ENCODE data around the gene LTB4R2. TPM values are rescaled to one million over a fixed set of nuclear protein-coding genes. Genes with fewer than 3 reads are reported as not detected.

LTB4R2 gene
- polyA plus RNA-seq, 1 donor, result 6.0 TPM

DNA sequence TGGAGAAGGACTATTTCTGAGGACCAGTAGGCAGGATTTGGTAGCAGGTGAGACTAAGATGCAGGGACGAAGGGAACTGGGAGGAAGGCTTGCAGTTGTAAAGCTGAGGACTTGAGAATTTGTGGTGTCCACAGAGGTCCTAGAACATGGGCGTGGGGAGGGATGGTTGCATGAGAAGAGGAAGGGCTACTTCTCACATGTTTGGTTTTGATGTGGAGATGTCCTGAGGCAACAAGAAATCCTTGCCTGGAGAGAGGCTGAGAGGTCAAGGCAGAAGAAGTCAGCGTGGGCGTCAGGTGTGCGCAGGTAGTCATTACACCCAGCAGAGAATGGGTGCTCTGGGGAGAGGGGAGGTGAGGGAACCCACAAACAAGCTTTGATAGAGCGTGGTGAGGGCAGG is 32.9 kb upstream of the LTB4R2 start:
- peaks cover under 1% of the 10 kb centered on the region for H3K4me1 ChIP-seq (ENCODE audit: control insufficient read depth, insufficient read depth, low read length)
- H3K27ac ChIP-seq (ENCODE audit: low read length), result no peak overlapping the region
- H3K9me3 ChIP-seq (ENCODE audit: control insufficient read depth, low read depth, low read length), result no peaks in the 10 kb centered on the region
- no peak overlapping the region for H3K4me3 ChIP-seq (ENCODE audit: low read length)
- H3K27me3 ChIP-seq (ENCODE audit: control insufficient read depth, insufficient read depth, low read length), result no peaks in the 10 kb centered on the region
- WGBS (ENCODE audit: insufficient coverage, low lambda C conversion rate), result no CpG with 5 or more reads among the region's 6 CpGs
- DNase-seq, result no peak
- H3K36me3 ChIP-seq (ENCODE audit: control insufficient read depth, insufficient read depth, low read length), result no peaks in the 10 kb centered on the region

DNA sequence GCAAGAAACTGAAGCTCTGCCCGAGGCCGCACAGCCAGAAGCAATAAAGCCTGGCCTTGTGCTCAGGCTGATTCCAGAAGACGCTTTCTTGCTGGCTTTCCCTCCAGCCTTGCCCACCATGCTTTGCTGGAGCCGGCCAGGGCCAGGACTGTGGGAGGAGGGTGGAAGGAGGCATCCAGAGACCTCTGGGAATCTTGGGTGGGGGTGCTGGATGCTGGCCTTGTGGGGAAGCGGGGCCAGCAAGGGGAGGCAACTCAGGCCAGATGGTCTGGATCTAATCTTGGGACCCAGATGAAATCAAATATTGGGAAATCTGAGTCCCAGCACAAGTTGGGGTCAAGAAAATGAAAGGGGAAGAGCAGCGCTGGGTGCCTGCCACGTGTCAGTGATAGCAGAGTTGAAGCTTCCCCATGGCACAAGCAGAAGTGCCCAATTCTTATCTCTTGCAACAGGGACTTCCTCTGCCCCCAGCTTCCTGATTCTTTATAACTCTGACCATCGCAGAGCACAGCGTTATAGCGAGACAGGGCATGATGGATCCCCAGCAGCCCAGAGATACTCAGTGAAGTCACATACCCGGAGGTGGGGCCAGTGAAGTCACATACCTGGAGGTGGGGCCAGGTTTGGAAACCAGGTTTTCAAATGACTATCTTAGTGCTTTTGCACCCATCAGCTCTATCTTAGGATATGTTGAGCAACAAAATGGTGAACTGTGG is 32.2 kb upstream of the LTB4R2 start:
- no peak for DNase-seq
- Histone ChIP-seq H3K36me3 (ENCODE audit: control insufficient read depth, insufficient read depth, low read length) (no peaks in the 10 kb centered on the region), H3K9me3 (ENCODE audit: control insufficient read depth, low read depth, low read length) (no peaks in the 10 kb centered on the region), H3K4me1 (ENCODE audit: control insufficient read depth, insufficient read depth, low read length) (no peaks in the 10 kb centered on the region), H3K27ac (ENCODE audit: low read length) (no peak overlapping the region), H3K27me3 (ENCODE audit: control insufficient read depth, insufficient read depth, low read length) (no peaks in the 10 kb centered on the region), H3K4me3 (ENCODE audit: low read length) (no peak overlapping the region)
- WGBS (ENCODE audit: insufficient coverage, low lambda C conversion rate), result no CpG with 5 or more reads among the region's 11 CpGs

DNA sequence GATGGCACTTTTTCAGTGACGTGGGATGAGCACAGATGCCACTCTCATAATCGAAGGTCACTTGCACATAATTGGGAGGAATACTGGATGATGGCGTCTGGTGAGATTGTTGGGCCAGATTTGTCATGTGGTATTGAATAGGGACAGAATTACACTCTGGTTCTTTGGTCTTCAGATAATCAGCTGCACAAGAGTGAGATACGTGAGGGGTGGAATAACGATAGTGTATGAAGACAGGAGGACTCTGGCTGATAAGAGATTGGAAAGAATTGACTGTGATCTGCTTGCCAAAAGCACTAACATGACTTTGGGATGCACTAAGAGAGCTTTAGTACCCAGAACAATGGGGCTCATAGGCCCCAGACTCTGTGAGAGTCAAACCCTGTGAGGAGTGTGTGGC is 31.5 kb upstream of the LTB4R2 start:
- WGBS (ENCODE audit: insufficient coverage, low lambda C conversion rate), result 94% methylated on average over 2 of the region's 5 CpGs
- Histone ChIP-seq H3K27me3 (ENCODE audit: control insufficient read depth, insufficient read depth, low read length) (no peaks in the 10 kb centered on the region), H3K4me3 (ENCODE audit: low read length) (no peak overlapping the region), H3K4me1 (ENCODE audit: control insufficient read depth, insufficient read depth, low read length) (no peaks in the 10 kb centered on the region), H3K27ac (ENCODE audit: low read length) (no peak overlapping the region), H3K9me3 (ENCODE audit: control insufficient read depth, low read depth, low read length) (no peaks in the 10 kb centered on the region), H3K36me3 (ENCODE audit: control insufficient read depth, insufficient read depth, low read length) (no peaks in the 10 kb centered on the region)
- DNase-seq, result no peak

DNA sequence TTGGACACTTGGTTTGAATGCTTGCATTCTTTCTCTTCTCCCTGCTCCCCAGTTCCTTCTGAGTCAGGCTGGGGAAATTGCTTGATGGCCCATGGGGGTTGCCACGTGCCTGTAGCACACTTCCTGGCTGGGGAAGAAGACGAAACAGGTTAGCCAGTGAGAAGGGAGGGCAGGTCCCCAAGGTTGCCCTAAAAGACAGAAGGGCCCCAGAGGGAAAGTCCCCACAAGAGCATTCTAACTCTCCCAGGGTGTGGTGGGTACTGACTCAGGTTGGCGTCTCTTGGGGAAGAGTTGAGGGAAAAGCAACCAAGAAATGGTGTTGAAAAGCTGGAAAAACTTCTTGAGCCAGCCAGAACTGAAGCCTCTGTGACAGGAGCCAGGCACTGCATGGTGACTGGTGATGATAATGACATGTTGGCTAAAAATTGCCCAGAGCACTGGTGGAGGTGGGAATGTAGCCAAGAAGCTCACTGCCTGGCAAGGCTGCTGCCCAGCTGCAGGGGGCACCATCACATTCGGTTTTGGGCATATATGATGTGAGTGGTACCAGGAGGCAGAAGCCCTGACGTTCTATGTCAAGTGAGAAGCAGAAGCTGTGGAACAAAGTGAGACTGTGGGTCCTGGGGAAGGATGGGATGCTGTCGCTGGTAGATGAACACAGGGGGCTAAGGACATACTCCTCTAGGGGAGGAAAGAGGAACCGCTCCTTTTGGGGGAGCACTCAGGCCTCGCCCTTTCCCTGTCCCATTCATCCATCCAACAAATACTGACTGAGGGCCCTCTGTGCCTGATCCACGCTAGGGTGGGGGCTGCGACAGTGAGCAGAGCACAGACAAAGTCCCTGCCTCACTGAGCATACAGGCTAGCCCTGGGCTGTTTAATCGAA is 30.4 kb upstream of the LTB4R2 start:
- no peak overlapping the region for H3K27ac ChIP-seq (ENCODE audit: low read length)
- H3K4me3 ChIP-seq (ENCODE audit: low read length), result no peak overlapping the region
- DNase-seq, result no peak
- no peaks in the 10 kb centered on the region for H3K4me1 ChIP-seq (ENCODE audit: control insufficient read depth, insufficient read depth, low read length)
- no peaks in the 10 kb centered on the region for H3K27me3 ChIP-seq (ENCODE audit: control insufficient read depth, insufficient read depth, low read length)
- H3K9me3 ChIP-seq (ENCODE audit: control insufficient read depth, low read depth, low read length), result no peaks in the 10 kb centered on the region
- no peaks in the 10 kb centered on the region for H3K36me3 ChIP-seq (ENCODE audit: control insufficient read depth, insufficient read depth, low read length)
- WGBS (ENCODE audit: insufficient coverage, low lambda C conversion rate), result no CpG with 5 or more reads among the region's 11 CpGs

DNA sequence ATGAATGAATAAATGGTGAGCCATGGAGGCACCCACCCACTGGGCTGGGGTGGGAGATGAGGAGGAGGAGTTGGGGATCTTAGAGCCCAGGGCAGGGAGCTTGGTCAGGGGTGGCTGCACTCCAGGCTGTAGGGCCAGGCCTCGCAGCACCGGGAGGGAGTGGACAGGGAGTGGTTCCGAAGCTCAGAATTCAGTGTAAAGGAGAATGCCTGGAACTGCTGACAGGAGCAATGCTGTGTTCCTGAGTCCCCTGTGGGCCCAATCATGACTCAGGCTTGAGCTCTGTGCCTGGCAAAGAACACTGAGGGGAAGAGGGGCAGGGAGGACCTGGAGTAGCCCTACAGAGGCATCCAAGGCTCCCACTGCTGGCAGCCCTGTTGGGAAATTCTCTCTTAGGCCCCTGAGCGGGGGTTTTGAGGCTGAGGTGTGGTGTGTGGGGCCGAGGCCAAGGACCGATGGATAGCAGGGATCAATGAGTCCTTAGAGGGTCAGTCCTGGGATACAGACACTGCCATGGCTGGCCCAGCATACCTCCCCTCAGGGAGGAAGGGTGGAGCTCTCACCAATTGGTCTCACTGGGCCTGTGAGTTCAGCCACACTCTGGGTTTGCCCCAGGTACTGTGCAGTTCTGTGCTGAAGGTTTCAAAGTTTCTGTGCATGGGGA is 29.0 kb upstream of the LTB4R2 start:
- WGBS (ENCODE audit: insufficient coverage, low lambda C conversion rate), result no CpG with 5 or more reads among the region's 6 CpGs
- Histone ChIP-seq H3K9me3 (ENCODE audit: control insufficient read depth, low read depth, low read length) (no peaks in the 10 kb centered on the region), H3K4me1 (ENCODE audit: control insufficient read depth, insufficient read depth, low read length) (no peaks in the 10 kb centered on the region), H3K4me3 (ENCODE audit: low read length) (no peak overlapping the region), H3K27me3 (ENCODE audit: control insufficient read depth, insufficient read depth, low read length) (no peaks in the 10 kb centered on the region), H3K27ac (ENCODE audit: low read length) (no peak overlapping the region), H3K36me3 (ENCODE audit: control insufficient read depth, insufficient read depth, low read length) (no peaks in the 10 kb centered on the region)
- DNase-seq, result no peak

DNA sequence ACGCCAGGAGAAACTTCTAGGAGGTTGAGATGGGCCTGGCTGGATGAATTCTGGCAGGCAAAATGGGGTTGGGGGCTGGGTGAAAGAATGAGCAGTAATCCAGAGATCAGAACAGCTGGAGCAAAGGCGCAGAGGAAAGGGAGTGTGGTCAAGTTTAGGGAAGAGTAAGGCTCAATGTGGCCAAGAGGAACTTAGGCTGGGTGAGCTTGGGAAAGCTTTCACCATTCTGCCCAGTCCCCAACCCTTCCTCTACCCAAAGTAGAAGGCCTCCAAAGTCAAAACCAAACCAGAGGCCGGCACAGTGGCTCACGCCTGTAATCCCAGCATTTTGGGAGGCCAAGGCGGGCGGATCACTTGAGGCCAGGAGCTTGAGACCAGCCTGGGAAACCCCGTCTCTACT is 28.3 kb upstream of the LTB4R2 start:
- no peaks in the 10 kb centered on the region for H3K9me3 ChIP-seq (ENCODE audit: control insufficient read depth, low read depth, low read length)
- H3K36me3 ChIP-seq (ENCODE audit: control insufficient read depth, insufficient read depth, low read length), result no peaks in the 10 kb centered on the region
- H3K4me1 ChIP-seq (ENCODE audit: control insufficient read depth, insufficient read depth, low read length), result no peaks in the 10 kb centered on the region
- H3K27ac ChIP-seq (ENCODE audit: low read length), result no peak overlapping the region
- H3K27me3 ChIP-seq (ENCODE audit: control insufficient read depth, insufficient read depth, low read length), result no peaks in the 10 kb centered on the region
- no peak for DNase-seq
- whole genome bisulfite sequencing (ENCODE audit: insufficient coverage, low lambda C conversion rate), result 100% methylated on average over 1 of the region's 7 CpGs
- no peak overlapping the region for H3K4me3 ChIP-seq (ENCODE audit: low read length)

DNA sequence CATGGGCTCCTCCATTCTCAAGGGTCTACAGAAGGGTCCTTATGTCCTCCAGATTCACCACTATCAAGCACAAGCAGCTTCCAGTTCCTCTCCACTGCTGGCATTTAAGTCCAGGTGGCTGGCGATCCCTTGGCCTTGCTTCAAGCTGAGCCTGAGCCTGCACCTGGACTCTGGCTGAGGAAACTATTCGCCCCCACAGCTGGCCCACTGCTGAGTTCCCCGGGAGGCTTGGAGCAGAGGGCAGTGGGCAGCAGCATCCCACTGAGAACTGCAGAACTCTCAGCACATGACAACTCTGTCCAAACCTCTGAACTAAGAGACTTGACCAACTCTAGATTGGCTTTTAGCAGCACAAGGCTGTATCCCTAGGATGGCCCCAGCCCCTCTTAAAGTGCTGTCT is 27.2 kb upstream of the LTB4R2 start:
- DNase-seq, result no peak
- WGBS (ENCODE audit: insufficient coverage, low lambda C conversion rate), result no CpG with 5 or more reads among the region's 3 CpGs
- no peaks in the 10 kb centered on the region for H3K4me1 ChIP-seq (ENCODE audit: control insufficient read depth, insufficient read depth, low read length)
- no peak overlapping the region for H3K4me3 ChIP-seq (ENCODE audit: low read length)
- H3K27ac ChIP-seq (ENCODE audit: low read length), result no peak overlapping the region
- H3K36me3 ChIP-seq (ENCODE audit: control insufficient read depth, insufficient read depth, low read length), result no peaks in the 10 kb centered on the region
- H3K27me3 ChIP-seq (ENCODE audit: control insufficient read depth, insufficient read depth, low read length), result no peaks in the 10 kb centered on the region
- no peaks in the 10 kb centered on the region for H3K9me3 ChIP-seq (ENCODE audit: control insufficient read depth, low read depth, low read length)

DNA sequence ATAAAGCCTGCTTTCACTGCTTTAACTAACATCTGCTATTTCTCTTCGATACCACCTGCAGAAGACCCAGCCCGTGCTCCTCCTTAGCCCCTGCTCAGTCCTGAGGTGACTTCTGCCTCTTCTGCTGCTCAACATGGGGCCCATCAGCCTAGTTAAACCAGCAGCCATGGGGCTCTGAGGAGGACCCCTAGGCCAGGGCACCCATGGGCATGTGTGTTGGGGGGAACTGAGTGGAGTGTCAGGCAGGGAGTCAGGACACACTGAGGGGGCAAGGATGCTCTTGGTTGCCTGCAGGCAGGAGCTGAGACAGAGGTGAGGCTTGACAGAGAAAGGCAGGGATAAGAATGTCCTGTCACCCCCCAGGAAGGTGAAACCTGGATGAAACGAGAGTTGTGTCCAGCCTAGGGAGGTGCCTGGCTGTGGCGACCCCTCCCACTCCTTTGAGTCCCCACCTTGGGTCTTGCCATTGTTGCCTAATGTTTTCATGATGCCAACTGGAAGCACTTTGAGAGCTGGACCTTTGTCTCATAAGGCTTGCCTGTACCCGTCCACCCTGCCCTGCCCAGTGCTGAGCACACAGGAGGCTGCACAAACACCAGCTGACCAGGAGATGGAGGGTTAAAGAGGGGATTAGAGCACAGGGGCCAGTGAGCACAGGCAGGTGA is 26.0 kb upstream of the LTB4R2 start:
- H3K4me3 ChIP-seq (ENCODE audit: low read length), result no peak overlapping the region
- no peaks in the 10 kb centered on the region for H3K36me3 ChIP-seq (ENCODE audit: control insufficient read depth, insufficient read depth, low read length)
- no CpG with 5 or more reads among the region's 5 CpGs for WGBS (ENCODE audit: insufficient coverage, low lambda C conversion rate)
- H3K4me1 ChIP-seq (ENCODE audit: control insufficient read depth, insufficient read depth, low read length), result no peaks in the 10 kb centered on the region
- DNase-seq, result no peak
- H3K27ac ChIP-seq (ENCODE audit: low read length), result no peak overlapping the region
- no peaks in the 10 kb centered on the region for H3K9me3 ChIP-seq (ENCODE audit: control insufficient read depth, low read depth, low read length)
- H3K27me3 ChIP-seq (ENCODE audit: control insufficient read depth, insufficient read depth, low read length), result no peaks in the 10 kb centered on the region

DNA sequence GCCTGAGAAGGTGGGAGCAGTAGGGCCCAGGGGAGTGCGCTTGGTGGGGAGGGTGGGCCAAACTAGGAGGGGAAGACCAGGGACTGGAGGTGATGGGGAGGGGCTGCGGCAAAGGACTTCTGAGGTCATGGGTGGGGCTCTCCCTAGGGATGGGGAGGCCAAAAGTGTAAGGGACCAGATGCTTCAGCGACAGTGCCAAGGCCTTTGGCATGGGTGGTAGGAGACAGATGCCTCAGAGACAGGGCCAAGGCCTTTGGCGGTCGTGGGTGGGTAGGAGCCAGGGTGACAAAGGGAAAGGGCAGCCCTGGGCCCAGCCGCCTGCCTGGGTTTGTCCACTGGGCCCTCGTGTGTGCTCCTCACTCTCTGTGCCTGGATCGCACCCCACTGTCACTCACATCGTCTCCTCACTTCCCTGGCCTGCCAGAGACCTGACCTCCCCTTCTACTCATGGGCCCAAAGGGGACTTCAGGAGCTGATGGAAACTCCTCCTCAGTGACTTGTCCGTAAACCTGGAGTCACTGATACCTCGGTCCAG is 25.4 kb upstream of the LTB4R2 start:
- H3K4me1 ChIP-seq (ENCODE audit: control insufficient read depth, insufficient read depth, low read length), result no peaks in the 10 kb centered on the region
- DNase-seq, result no peak
- no peaks in the 10 kb centered on the region for H3K27me3 ChIP-seq (ENCODE audit: control insufficient read depth, insufficient read depth, low read length)
- H3K36me3 ChIP-seq (ENCODE audit: control insufficient read depth, insufficient read depth, low read length), result peaks cover 5% of the 10 kb centered on the region
- H3K9me3 ChIP-seq (ENCODE audit: control insufficient read depth, low read depth, low read length), result no peaks in the 10 kb centered on the region
- no CpG with 5 or more reads among the region's 11 CpGs for WGBS (ENCODE audit: insufficient coverage, low lambda C conversion rate)
- H3K27ac ChIP-seq (ENCODE audit: low read length), result no peak overlapping the region
- H3K4me3 ChIP-seq (ENCODE audit: low read length), result no peak overlapping the region

DNA sequence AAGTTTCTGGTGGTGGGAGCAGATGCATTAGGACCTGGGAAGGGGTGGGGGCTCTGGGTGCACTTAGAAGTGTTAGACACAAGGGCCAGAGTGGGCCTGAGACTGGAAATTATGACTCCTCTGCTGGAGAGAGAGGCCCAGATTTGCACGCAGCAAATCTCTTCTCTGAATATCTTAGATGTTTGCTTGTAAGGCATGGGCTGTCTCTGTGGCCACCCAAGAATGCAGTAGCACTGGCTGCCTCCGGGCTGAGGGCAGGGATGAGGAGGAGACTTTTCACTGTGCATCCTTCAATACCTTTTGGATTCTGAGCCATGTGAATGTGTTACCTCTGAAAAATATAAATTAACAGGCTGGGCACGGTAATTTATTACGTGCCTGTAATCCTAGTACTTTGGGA is 24.6 kb upstream of the LTB4R2 start:
- H3K27me3 ChIP-seq (ENCODE audit: control insufficient read depth, insufficient read depth, low read length), result no peaks in the 10 kb centered on the region
- H3K4me3 ChIP-seq (ENCODE audit: low read length), result no peak overlapping the region
- no peaks in the 10 kb centered on the region for H3K9me3 ChIP-seq (ENCODE audit: control insufficient read depth, low read depth, low read length)
- no CpG with 5 or more reads among the region's 4 CpGs for WGBS (ENCODE audit: insufficient coverage, low lambda C conversion rate)
- no peak overlapping the region for H3K27ac ChIP-seq (ENCODE audit: low read length)
- DNase-seq, result no peak
- H3K36me3 ChIP-seq (ENCODE audit: control insufficient read depth, insufficient read depth, low read length), result peaks cover 13% of the 10 kb centered on the region
- H3K4me1 ChIP-seq (ENCODE audit: control insufficient read depth, insufficient read depth, low read length), result no peaks in the 10 kb centered on the region
